Measurements from ENCODE around the gene PIR. TPM values are rescaled to one million over a fixed set of nuclear protein-coding genes. Genes with fewer than 3 reads are reported as not detected.

PIR gene
- total RNA-seq, 1 experiment from 2014 or later: 4.6 TPM

- H3K9me3 ChIP-seq (replicated peaks): no peaks in the 10 kb centered on the region
- no peak for DNase-seq
- no peak overlapping the region for H3K27ac ChIP-seq
- no peaks in the 10 kb centered on the region for H3K4me1 ChIP-seq
- no peak overlapping the region for H3K4me3 ChIP-seq
- H3K27me3 ChIP-seq: no peaks in the 10 kb centered on the region
- H3K36me3 ChIP-seq: no peaks in the 10 kb centered on the region
Observed at GRCh38 chrX:15501506-15501905, 8.4 kb upstream of the PIR start.

- H3K36me3 ChIP-seq: no peaks in the 10 kb centered on the region
- no peaks in the 10 kb centered on the region for H3K9me3 ChIP-seq (replicated peaks)
- no peak within 1 kb of the TSS for H3K27ac ChIP-seq
- H3K27me3 ChIP-seq: no peaks in the 10 kb centered on the region
- no peak within 1 kb of the TSS for H3K4me3 ChIP-seq
- H3K4me1 ChIP-seq: no peaks in the 10 kb centered on the region
- DNase-seq: no peak
Observed at GRCh38 chrX:15500497-15500966, 7.4 kb upstream of the PIR start, which contains the start of gene BMX. TSS of gene BMX (plus strand) at chrX:15500807. CDS start at chrX:15508354, 7,547 bp downstream.

- Histone ChIP-seq H3K4me1 (no peaks in the 10 kb centered on the region), H3K36me3 (no peaks in the 10 kb centered on the region), H3K9me3 (replicated peaks) (no peaks in the 10 kb centered on the region), H3K27ac (no peak overlapping the region), H3K27me3 (no peaks in the 10 kb centered on the region; the same call in 1 of the 2 replicates), H3K4me3 (no peak overlapping the region)
- no peak for DNase-seq
Observed at GRCh38 chrX:15499976-15500375, 6.8 kb upstream of the PIR start.

GRCh38 chrX:15498741-15499140 is 5.6 kb upstream of the PIR start:
- no peak for DNase-seq
- no peak overlapping the region for H3K27ac ChIP-seq

GRCh38 chrX:15497865-15498264 is 4.7 kb upstream of the PIR start:
- Histone ChIP-seq H3K27ac (no peak overlapping the region), H3K9me3 (replicated peaks) (no peaks in the 10 kb centered on the region), H3K4me3 (no peak overlapping the region), H3K4me1 (no peaks in the 10 kb centered on the region), H3K27me3 (no peaks in the 10 kb centered on the region; the same call in 1 of the 2 replicates), H3K36me3 (no peaks in the 10 kb centered on the region)
- peak; percentile 54 to 81 for DNase-seq

More at GRCh38 chrX:15498741-15499140, 5.6 kb upstream of the PIR start:
- Histone ChIP-seq H3K9me3 (replicated peaks) (no peaks in the 10 kb centered on the region), H3K27me3 (no peaks in the 10 kb centered on the region; the same call in 1 of the 2 replicates), H3K4me3 (no peak overlapping the region), H3K36me3 (no peaks in the 10 kb centered on the region), H3K4me1 (no peaks in the 10 kb centered on the region)

GRCh38 chrX:15496824-15497223 is 3.7 kb upstream of the PIR start:
- no peak overlapping the region for H3K4me3 ChIP-seq
- no peaks in the 10 kb centered on the region for H3K36me3 ChIP-seq
- no peaks in the 10 kb centered on the region for H3K9me3 ChIP-seq (replicated peaks)
- DNase-seq: no peak
- no peaks in the 10 kb centered on the region; the same call in 1 of the 2 replicates for H3K27me3 ChIP-seq
- H3K27ac ChIP-seq: no peak overlapping the region
- H3K4me1 ChIP-seq: no peaks in the 10 kb centered on the region

- Histone ChIP-seq H3K9me3 (replicated peaks) (no peaks in the 10 kb centered on the region), H3K4me1 (no peaks in the 10 kb centered on the region), H3K27me3 (no peaks in the 10 kb centered on the region; the same call in 1 of the 2 replicates), H3K36me3 (no peaks in the 10 kb centered on the region), H3K27ac (no peak overlapping the region), H3K4me3 (no peak overlapping the region)
- DNase-seq: no peak
Observed at GRCh38 chrX:15495801-15496200, 2.7 kb upstream of the PIR start.

- no peaks in the 10 kb centered on the region; the same call in 1 of the 2 replicates for H3K27me3 ChIP-seq
- no peaks in the 10 kb centered on the region for H3K9me3 ChIP-seq (replicated peaks)
- no peak for DNase-seq
- no peak overlapping the region for H3K27ac ChIP-seq
- no peaks in the 10 kb centered on the region for H3K36me3 ChIP-seq
- no peaks in the 10 kb centered on the region for H3K4me1 ChIP-seq
- peak overlapping the region; percentile 56 for H3K4me3 ChIP-seq
Observed at GRCh38 chrX:15492469-15492868, 664 bp downstream of the PIR start.

GRCh38 chrX:15483891-15484290 is 9.2 kb downstream of the PIR start:
- H3K27ac ChIP-seq: no peak overlapping the region
- no peaks in the 10 kb centered on the region for H3K36me3 ChIP-seq
- H3K27me3 ChIP-seq: no peaks in the 10 kb centered on the region
- no peak for DNase-seq
- no peaks in the 10 kb centered on the region for H3K4me1 ChIP-seq
- no peaks in the 10 kb centered on the region for H3K9me3 ChIP-seq (replicated peaks)
- no peak overlapping the region for H3K4me3 ChIP-seq

GRCh38 chrX:15475486-15475885 is 17.6 kb downstream of the PIR start:
- H3K27ac ChIP-seq: no peak overlapping the region
- no peaks in the 10 kb centered on the region for H3K27me3 ChIP-seq
- H3K9me3 ChIP-seq (replicated peaks): no peaks in the 10 kb centered on the region
- H3K4me3 ChIP-seq: no peak overlapping the region
- peaks cover 4% of the 10 kb centered on the region for H3K4me1 ChIP-seq
- H3K36me3 ChIP-seq: no peaks in the 10 kb centered on the region
- DNase-seq: no peak

GRCh38 chrX:15475021-15475420 is 18.1 kb downstream of the PIR start:
- no peaks in the 10 kb centered on the region for H3K36me3 ChIP-seq
- no peak for DNase-seq
- H3K4me1 ChIP-seq: peaks cover 4% of the 10 kb centered on the region
- no peak overlapping the region for H3K4me3 ChIP-seq
- no peaks in the 10 kb centered on the region for H3K27me3 ChIP-seq
- no peaks in the 10 kb centered on the region for H3K9me3 ChIP-seq (replicated peaks)
- no peak overlapping the region for H3K27ac ChIP-seq

GRCh38 chrX:15474028-15474427 is 19.1 kb downstream of the PIR start:
- Histone ChIP-seq H3K4me3 (no peak overlapping the region), H3K4me1 (peaks cover 4% of the 10 kb centered on the region), H3K36me3 (no peaks in the 10 kb centered on the region), H3K9me3 (replicated peaks) (no peaks in the 10 kb centered on the region), H3K27me3 (no peaks in the 10 kb centered on the region), H3K27ac (peak overlapping the region; percentile 32)
- peak; percentile 21 to 71 for DNase-seq

GRCh38 chrX:15472531-15472930 is 20.6 kb downstream of the PIR start:
- H3K9me3 ChIP-seq (replicated peaks): no peaks in the 10 kb centered on the region
- peaks cover 4% of the 10 kb centered on the region for H3K4me1 ChIP-seq
- no peaks in the 10 kb centered on the region for H3K36me3 ChIP-seq
- no peak overlapping the region for H3K27ac ChIP-seq
- no peak for DNase-seq
- H3K4me3 ChIP-seq: no peak overlapping the region
- H3K27me3 ChIP-seq: no peaks in the 10 kb centered on the region

- no peak overlapping the region for H3K27ac ChIP-seq
- no peaks in the 10 kb centered on the region for H3K36me3 ChIP-seq
- peaks cover 4% of the 10 kb centered on the region for H3K4me1 ChIP-seq
- DNase-seq: peak; percentile 54 to 83
- H3K4me3 ChIP-seq: no peak overlapping the region
- no peaks in the 10 kb centered on the region for H3K27me3 ChIP-seq
- no peaks in the 10 kb centered on the region for H3K9me3 ChIP-seq (replicated peaks)
Observed at GRCh38 chrX:15471028-15471427, 22.1 kb downstream of the PIR start.

GRCh38 chrX:15469613-15470012 is 23.5 kb downstream of the PIR start:
- no peak overlapping the region for H3K27ac ChIP-seq

GRCh38 chrX:15468036-15468435 is 25.1 kb downstream of the PIR start:
- Histone ChIP-seq H3K36me3 (no peaks in the 10 kb centered on the region), H3K4me3 (no peak overlapping the region), H3K9me3 (replicated peaks) (no peaks in the 10 kb centered on the region), H3K4me1 (no peaks in the 10 kb centered on the region), H3K27me3 (no peaks in the 10 kb centered on the region), H3K27ac (no peak overlapping the region)
- peak in 1 of 2 experiments; percentile 65 for DNase-seq

More at GRCh38 chrX:15469613-15470012, 23.5 kb downstream of the PIR start:
- DNase-seq: no peak
- Histone ChIP-seq H3K9me3 (replicated peaks) (no peaks in the 10 kb centered on the region), H3K36me3 (no peaks in the 10 kb centered on the region), H3K4me3 (no peak overlapping the region), H3K27me3 (no peaks in the 10 kb centered on the region), H3K4me1 (peaks cover 4% of the 10 kb centered on the region)
